HepG2 (cell line): Measurements from ENCODE around the gene PFKM. TPM values are rescaled to one million over a fixed set of nuclear protein-coding genes. Genes with fewer than 3 reads are reported as not detected.

ENCODE experiments used
- ATAC-seq: fragments of 200-7000 bp; cut with Tn5 transposase; 3 replicates; pipeline ENCODE4 v1.9.1; 2020; ENCODE audit warnings: mild to moderate bottlenecking, moderate library complexity
- BruUV-seq: library from RNA; stranded (reverse); fragments of 400-500 nt; replicated peaks from 2 replicates; lab custom pipeline; 2021; lab: Mats Ljungman, UMichigan
- CTCF ChIA-PET: fragments of 300-600 bp; formaldehyde crosslinking; extraction: SDS; loops from one replicate; lab custom pipeline; 2021; ENCODE audit warnings: low total read pairs, inconsistent platforms, low intra/inter-chr PET ratio; lab: Yijun Ruan, JAX
- POLR2A ChIA-PET: fragments of 350-600 bp; sonication (Branson Sonifier 250); formaldehyde crosslinking; loops from one replicate; lab custom pipeline; 2020; ENCODE audit warnings: antibody characterized with exemption, inconsistent platforms; lab: Yijun Ruan, JAX
- DNase-seq: peaks from one replicate; pipeline ENCODE4 v3.0.0-alpha.2; 2015; ENCODE audit warnings: low spot score
- FAIRE-seq: peaks from 3 replicates; lab custom pipeline; 2011; peaks lifted over from hg19 to GRCh38; lab: Jason Lieb, UNC
- H2AFZ ChIP-seq: one replicate; pipeline ENCODE4 v1.6.1; 2011; ENCODE audit warnings: low read length, inconsistent platforms
- H3K27ac ChIP-seq: fragments of 300-600 bp; 3 replicates; pipeline ENCODE4 v1.8.0; 2011; ENCODE audit warnings: mixed run types, mild to moderate bottlenecking, mixed read lengths, low read length, inconsistent platforms; ENCODE audit not compliant: insufficient read depth; ENCODE audit errors: extremely low read length
- H3K27me3 ChIP-seq, 2 experiments: fragments of 200-600 bp in 1 of 2; 2 replicates in 1 of 2; 3 replicates in 1 of 2; pipeline versions ENCODE4 v1.6.0 to v1.8.0; 2011; ENCODE audit warnings: low read length in 2 of 2, mild to moderate bottlenecking in 2 of 2, moderate library complexity in 2 of 2, inconsistent platforms in 1 of 2; ENCODE audit not compliant: insufficient read depth in 2 of 2, control insufficient read depth in 1 of 2
- H3K36me3 ChIP-seq, 2 experiments: fragments of 200-600 bp in 1 of 2; replicated peaks in 1 of 2; 2 replicates in 1 of 2; 3 replicates in 1 of 2; pipeline versions ENCODE4 v1.5.1 to v1.8.0; 2011; ENCODE audit warnings: low read length in 2 of 2, inconsistent platforms in 1 of 2; ENCODE audit not compliant: insufficient read depth in 2 of 2, control insufficient read depth in 1 of 2
- H3K4me1 ChIP-seq: 2 replicates; pipeline ENCODE4 v1.5.1; 2012; ENCODE audit warnings: low read length, inconsistent platforms; ENCODE audit not compliant: insufficient read depth
- H3K4me2 ChIP-seq: 2 replicates; pipeline ENCODE4 v1.6.0; 2011; ENCODE audit warnings: low read depth, low read length, inconsistent platforms
- H3K4me3 ChIP-seq, 3 experiments: fragments of 200-600 bp in 1 of 3; sonication (generic), shearing (Covaris generic) in 1 of 3; replicated peaks in 1 of 3; 2 replicates each; pipeline ENCODE4 v1.5.1; 2011 to 2016; ENCODE audit warnings: low read length in 3 of 3, inconsistent platforms in 2 of 3, low read depth in 2 of 3, mild to moderate bottlenecking in 2 of 3, control low read depth in 1 of 3, mixed read lengths in 1 of 3; ENCODE audit not compliant: insufficient read depth in 1 of 3
- H3K79me2 ChIP-seq: one replicate; pipeline ENCODE4 v1.6.1; 2011; ENCODE audit warnings: low read length, inconsistent platforms; ENCODE audit not compliant: insufficient read depth
- H3K9ac ChIP-seq: 2 replicates; pipeline ENCODE4 v1.6.0; 2011; ENCODE audit warnings: mild to moderate bottlenecking, low read depth, low read length, inconsistent platforms; ENCODE audit not compliant: insufficient read depth
- H3K9me3 ChIP-seq: 2 replicates; pipeline ENCODE4 v1.5.1; 2012; ENCODE audit warnings: mild to moderate bottlenecking, low read length
- H4K20me1 ChIP-seq: 2 replicates; pipeline ENCODE4 v1.6.0; 2011; ENCODE audit warnings: inconsistent platforms, mild to moderate bottlenecking, low read length, moderate library complexity; ENCODE audit not compliant: insufficient read depth
- CBX5 ChIP-seq: sonication (generic); formaldehyde crosslinking; IDR thresholded peaks from 2 replicates; pipeline ENCODE4 v1.4.0; 2020; ENCODE audit warnings: missing genetic modification reagents, borderline replicate concordance
- HMGA1 ChIP-seq: sonication (generic); formaldehyde crosslinking; conservative IDR thresholded peaks from 2 replicates; pipeline ENCODE4 v1.4.0; 2020; ENCODE audit warnings: missing genetic modification reagents
- NFE2L1 ChIP-seq: sonication (generic); formaldehyde crosslinking; IDR thresholded peaks from 2 replicates; pipeline ENCODE4 v1.4.0; 2020; ENCODE audit warnings: missing genetic modification reagents, mild to moderate bottlenecking, borderline replicate concordance
- PHF20 ChIP-seq: sonication (generic); formaldehyde crosslinking; IDR thresholded peaks from 2 replicates; pipeline ENCODE4 v1.5.0; 2020; ENCODE audit warnings: mild to moderate bottlenecking, missing genetic modification reagents
- RFX5 ChIP-seq: IDR thresholded peaks from 2 replicates; pipeline ENCODE4 v1.6.1; 2011; ENCODE audit warnings: low read depth, low read length, improper control_type of control experiment
- SNAI1 ChIP-seq: sonication (generic); formaldehyde crosslinking; IDR thresholded peaks from 2 replicates; pipeline ENCODE4 v1.5.0; 2020; ENCODE audit warnings: mild to moderate bottlenecking, missing genetic modification reagents, borderline replicate concordance
- ZC3H4 ChIP-seq: sonication (generic); formaldehyde crosslinking; IDR thresholded peaks from 2 replicates; pipeline ENCODE4 v1.4.0; 2020; ENCODE audit warnings: missing genetic modification reagents, borderline replicate concordance
- ZKSCAN1 ChIP-seq: fragments of 150-350 bp; IDR thresholded peaks from 2 replicates; pipeline ENCODE4 v1.6.1; 2014; ENCODE audit warnings: low read length
- WGBS: methylation state at CpG from one replicate; pipeline ENCODE4 v1.1.6; 2017; ENCODE audit warnings: low lambda C conversion rate; 5-methylcytosine and 5-hydroxymethylcytosine counted together
- in situ Hi-C: cut with HindIII; loops from 2 replicates; pipeline ENCODE4 v1.10.0; 2017; ENCODE audit warnings: low pct_unique_long_range_greater_than_20kb; ENCODE audit not compliant: extremely low pct_ligation_motif_present
- intact Hi-C: fragments of 100-400 bp; cut with micrococcal nuclease; formaldehyde crosslinking; loops from one replicate; pipeline ENCODE4 v1.10.0; 2022; ENCODE audit not compliant: unreplicated experiment
- polyA plus RNA-seq, 8 experiments: library from polyadenylated mRNA; depleted of rRNA in 3 of 8; stranded (reverse) in 7 of 8; unstranded in 1 of 8; fragments of >200 nt; fragmentation: Illumina TruSeq in 4 of 8; extraction: Trizol in 4 of 8; gene quantifications; 2 replicates each; pipeline versions ENCODE4 v1.2.1 to v1.2.3, GENCODE V29; 2011 to 2016; ENCODE audit warnings: low read depth in 4 of 8, missing spikeins in 1 of 8, mixed read lengths in 1 of 8; ENCODE audit not compliant: insufficient read depth in 1 of 8
- total RNA-seq, 5 experiments: library from RNA; depleted of rRNA; stranded (reverse); fragments of >200 nt; fragmentation: Illumina TruSeq; extraction: Trizol; gene quantifications; 2 replicates each; pipeline ENCODE4 v1.2.3, GENCODE V29; 2016; ENCODE audit warnings: low read depth in 1 of 5
- TF ChIP-seq, protein P1 (sequence below): sonication (generic); formaldehyde crosslinking; IDR thresholded peaks from 2 replicates; pipeline ENCODE4 v1.8.0; 2022; ENCODE audit warnings: missing genetic modification reagents, mild to moderate bottlenecking, borderline replicate concordance
- TF ChIP-seq, protein P2 (sequence below): sonication (generic); formaldehyde crosslinking; IDR thresholded peaks from 2 replicates; pipeline ENCODE4 v1.4.0; 2020; ENCODE audit warnings: mild to moderate bottlenecking, missing genetic modification reagents
- TF ChIP-seq, protein P3 (sequence below): sonication (generic); formaldehyde crosslinking; IDR thresholded peaks from 2 replicates; pipeline ENCODE4 v1.5.0; 2020; ENCODE audit warnings: mild to moderate bottlenecking, missing genetic modification reagents, borderline replicate concordance
- TF ChIP-seq, protein P4 (sequence below): sonication (generic); formaldehyde crosslinking; IDR thresholded peaks from 2 replicates; pipeline ENCODE4 v1.9.0; 2021; ENCODE audit warnings: missing genetic modification reagents, borderline replicate concordance
- TF ChIP-seq, protein P5 (sequence below): sonication (generic); formaldehyde crosslinking; IDR thresholded peaks from 2 replicates; pipeline ENCODE4 v1.8.0; 2022; ENCODE audit warnings: mild to moderate bottlenecking, missing genetic modification reagents, moderate library complexity

The PFKM gene
- total and polyA plus RNA-seq, 2 of the 13 experiments (the other 11 are each of a cell fraction or from before 2014, with no cell fraction given), result 1.9 to 2.4 TPM

DNA sequence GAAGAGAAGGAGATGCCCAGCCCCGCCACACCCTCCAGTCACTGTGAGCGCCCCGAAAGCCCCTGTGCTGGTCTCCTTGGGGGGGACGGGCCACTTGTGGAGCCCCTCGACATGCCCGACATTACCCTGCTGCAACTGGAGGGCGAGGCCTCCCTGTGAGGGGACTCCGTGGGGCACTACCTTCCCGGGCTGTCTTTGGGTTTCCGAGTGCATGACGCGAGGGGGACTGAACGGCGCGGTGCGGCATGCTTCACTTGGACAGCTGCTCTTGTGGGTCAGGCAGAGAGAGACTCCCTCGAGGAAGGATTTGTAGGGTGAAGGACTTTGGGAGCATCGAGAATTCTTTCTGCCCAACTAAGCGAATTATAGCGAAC lies 65.4 kb downstream of the PFKM start (continued):
- TF ChIP-seq NFE2L1 (CRISPR knock-in tag), result no peak
- TF ChIP-seq HMGA1 (CRISPR knock-in tag), result no peak
- TF ChIP-seq, protein P1, sequence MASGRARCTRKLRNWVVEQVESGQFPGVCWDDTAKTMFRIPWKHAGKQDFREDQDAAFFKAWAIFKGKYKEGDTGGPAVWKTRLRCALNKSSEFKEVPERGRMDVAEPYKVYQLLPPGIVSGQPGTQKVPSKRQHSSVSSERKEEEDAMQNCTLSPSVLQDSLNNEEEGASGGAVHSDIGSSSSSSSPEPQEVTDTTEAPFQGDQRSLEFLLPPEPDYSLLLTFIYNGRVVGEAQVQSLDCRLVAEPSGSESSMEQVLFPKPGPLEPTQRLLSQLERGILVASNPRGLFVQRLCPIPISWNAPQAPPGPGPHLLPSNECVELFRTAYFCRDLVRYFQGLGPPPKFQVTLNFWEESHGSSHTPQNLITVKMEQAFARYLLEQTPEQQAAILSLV (CRISPR knock-in tag), result no peak
- no peak for TF ChIP-seq ZKSCAN1
- TF ChIP-seq, protein P2, sequence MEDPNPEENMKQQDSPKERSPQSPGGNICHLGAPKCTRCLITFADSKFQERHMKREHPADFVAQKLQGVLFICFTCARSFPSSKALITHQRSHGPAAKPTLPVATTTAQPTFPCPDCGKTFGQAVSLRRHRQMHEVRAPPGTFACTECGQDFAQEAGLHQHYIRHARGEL (CRISPR knock-in tag), result no peak
- TF ChIP-seq, protein P3, sequence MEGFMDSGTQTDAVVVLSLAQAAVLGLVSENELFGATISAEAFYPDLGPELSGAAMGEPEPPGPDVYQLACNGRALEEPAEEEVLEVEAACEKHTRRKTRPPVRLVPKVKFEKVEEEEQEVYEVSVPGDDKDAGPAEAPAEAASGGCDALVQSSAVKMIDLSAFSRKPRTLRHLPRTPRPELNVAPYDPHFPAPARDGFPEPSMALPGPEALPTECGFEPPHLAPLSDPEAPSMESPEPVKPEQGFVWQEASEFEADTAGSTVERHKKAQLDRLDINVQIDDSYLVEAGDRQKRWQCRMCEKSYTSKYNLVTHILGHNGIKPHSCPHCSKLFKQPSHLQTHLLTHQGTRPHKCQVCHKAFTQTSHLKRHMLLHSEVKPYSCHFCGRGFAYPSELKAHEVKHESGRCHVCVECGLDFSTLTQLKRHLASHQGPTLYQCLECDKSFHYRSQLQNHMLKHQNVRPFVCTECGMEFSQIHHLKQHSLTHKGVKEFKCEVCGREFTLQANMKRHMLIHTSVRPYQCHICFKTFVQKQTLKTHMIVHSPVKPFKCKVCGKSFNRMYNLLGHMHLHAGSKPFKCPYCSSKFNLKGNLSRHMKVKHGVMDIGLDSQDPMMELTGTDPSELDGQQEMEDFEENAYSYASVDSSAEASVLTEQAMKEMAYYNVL (CRISPR knock-in tag), result no peak
- no peak for TF ChIP-seq CBX5 (CRISPR knock-in tag)

DNA sequence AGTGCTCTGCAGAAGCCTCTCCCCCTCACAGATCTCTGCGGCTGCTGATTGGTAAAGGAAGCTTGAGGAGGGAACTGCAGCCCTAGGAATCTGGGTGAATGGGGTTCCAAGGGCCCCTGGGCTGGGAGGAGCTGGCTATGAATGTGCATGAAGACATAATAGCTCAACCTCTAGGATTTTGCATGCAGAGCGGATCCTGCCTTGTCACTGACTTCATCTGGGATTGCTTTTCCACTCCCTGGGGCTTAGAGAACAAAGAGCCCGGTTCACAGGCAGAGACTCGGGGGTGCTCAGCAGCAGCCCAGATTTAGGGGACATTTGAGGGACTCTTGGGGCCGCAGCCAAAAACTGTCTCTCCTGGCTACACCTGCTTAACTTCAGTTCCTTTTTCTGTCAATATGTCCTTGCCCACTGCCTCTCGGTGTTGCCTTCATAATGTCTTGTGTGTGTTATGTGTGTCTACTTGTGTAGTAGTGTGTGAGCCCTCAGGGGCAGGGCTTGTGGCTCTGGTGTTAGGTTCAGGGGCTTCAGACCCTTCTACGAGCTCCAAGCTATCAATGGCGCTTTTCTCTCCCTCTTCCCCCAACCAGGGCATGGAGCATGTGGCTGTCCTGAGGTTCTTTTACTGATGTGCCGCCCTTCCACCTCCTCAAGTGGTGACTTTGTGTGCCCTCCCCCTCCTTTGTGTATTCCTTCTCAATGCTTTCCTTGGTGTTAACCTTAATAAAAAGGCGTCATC lies 66.2 kb downstream of the PFKM start:
- in situ Hi-C loops, result no loop called here
- WGBS, result 23% methylated on average over 8 of the region's 10 CpGs
- TF ChIP-seq, protein P4, sequence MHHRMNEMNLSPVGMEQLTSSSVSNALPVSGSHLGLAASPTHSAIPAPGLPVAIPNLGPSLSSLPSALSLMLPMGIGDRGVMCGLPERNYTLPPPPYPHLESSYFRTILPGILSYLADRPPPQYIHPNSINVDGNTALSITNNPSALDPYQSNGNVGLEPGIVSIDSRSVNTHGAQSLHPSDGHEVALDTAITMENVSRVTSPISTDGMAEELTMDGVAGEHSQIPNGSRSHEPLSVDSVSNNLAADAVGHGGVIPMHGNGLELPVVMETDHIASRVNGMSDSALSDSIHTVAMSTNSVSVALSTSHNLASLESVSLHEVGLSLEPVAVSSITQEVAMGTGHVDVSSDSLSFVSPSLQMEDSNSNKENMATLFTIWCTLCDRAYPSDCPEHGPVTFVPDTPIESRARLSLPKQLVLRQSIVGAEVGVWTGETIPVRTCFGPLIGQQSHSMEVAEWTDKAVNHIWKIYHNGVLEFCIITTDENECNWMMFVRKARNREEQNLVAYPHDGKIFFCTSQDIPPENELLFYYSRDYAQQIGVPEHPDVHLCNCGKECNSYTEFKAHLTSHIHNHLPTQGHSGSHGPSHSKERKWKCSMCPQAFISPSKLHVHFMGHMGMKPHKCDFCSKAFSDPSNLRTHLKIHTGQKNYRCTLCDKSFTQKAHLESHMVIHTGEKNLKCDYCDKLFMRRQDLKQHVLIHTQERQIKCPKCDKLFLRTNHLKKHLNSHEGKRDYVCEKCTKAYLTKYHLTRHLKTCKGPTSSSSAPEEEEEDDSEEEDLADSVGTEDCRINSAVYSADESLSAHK, result no peak
- TF ChIP-seq SNAI1 (CRISPR knock-in tag), result no peak
- TF ChIP-seq PHF20 (CRISPR knock-in tag), result no peak
- no peak for TF ChIP-seq ZC3H4
- TF ChIP-seq, protein P5, sequence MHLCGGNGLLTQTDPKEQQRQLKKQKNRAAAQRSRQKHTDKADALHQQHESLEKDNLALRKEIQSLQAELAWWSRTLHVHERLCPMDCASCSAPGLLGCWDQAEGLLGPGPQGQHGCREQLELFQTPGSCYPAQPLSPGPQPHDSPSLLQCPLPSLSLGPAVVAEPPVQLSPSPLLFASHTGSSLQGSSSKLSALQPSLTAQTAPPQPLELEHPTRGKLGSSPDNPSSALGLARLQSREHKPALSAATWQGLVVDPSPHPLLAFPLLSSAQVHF, result no peak
- no peak for TF ChIP-seq RFX5

More for the DNA sequence above, 66.2 kb downstream of the PFKM start:
- ATAC-seq (no peak), FAIRE-seq (no peak), DNase-seq (no peak)
- Histone ChIP-seq H3K79me2 (no peaks in the 10 kb centered on the region), H4K20me1 (no peaks in the 10 kb centered on the region), H3K9ac (no peak overlapping the region), H3K27me3 (peaks cover 2 to 53% of the 10 kb centered on the region in 2 experiments; a peak in 4 of 5 replicates), H3K36me3 (no peaks in the 10 kb centered on the region), H2AFZ (no peak overlapping the region), H3K27ac (no peak overlapping the region), H3K4me3 (no peak overlapping the region), H3K9me3 (no peaks in the 10 kb centered on the region), H3K4me2 (no peak overlapping the region), H3K4me1 (0 out of 2 replicates have a peak, but pooled peaks cover 7% of the 10 kb centered on the region)
- ChIA-PET CTCF (no interaction called here), POLR2A (no interaction called here)
- no TSS peak for BruUV-seq
- intact Hi-C loops, result loop anchor here (10.0 kb wide), 1 partner anchor 429 kb away; no protein-coding TSS in a partner anchor
